IPS-20b (cell line): ENCODE results near the gene SPR.

Source experiments
- H3K27ac ChIP-seq: one replicate; pipeline ENCODE4 v1.5.1; 2013; ENCODE audit warnings: low read length
- H3K27me3 ChIP-seq: 2 replicates; pipeline ENCODE4 v1.6.1; 2013; ENCODE audit warnings: mild to moderate bottlenecking, low read length, inconsistent platforms; ENCODE audit not compliant: insufficient read depth
- H3K36me3 ChIP-seq: 2 replicates; pipeline ENCODE4 v1.6.1; 2013; ENCODE audit warnings: low read depth, mild to moderate bottlenecking, inconsistent platforms, low read length, moderate library complexity; ENCODE audit not compliant: insufficient read depth
- H3K4me1 ChIP-seq: 2 replicates; pipeline ENCODE4 v1.6.1; 2013; ENCODE audit warnings: mild to moderate bottlenecking, control low read depth, inconsistent platforms, low read length, moderate library complexity; ENCODE audit not compliant: insufficient read depth
- H3K4me3 ChIP-seq: 2 replicates; pipeline ENCODE4 v1.5.1; 2013; ENCODE audit warnings: mild to moderate bottlenecking, low read length, inconsistent platforms
- H3K9ac ChIP-seq: 2 replicates; pipeline ENCODE4 v1.6.1; 2013; ENCODE audit warnings: low read depth, mild to moderate bottlenecking, inconsistent platforms, low read length, moderate library complexity
- H3K9me3 ChIP-seq: 2 replicates; pipeline ENCODE4 v1.6.1; 2013; ENCODE audit warnings: mild to moderate bottlenecking, low read depth, low read length, inconsistent platforms; ENCODE audit not compliant: insufficient read depth

Gene SPR

GRCh38 chr2:72926811-72927465, 39.7 kb downstream of the SPR start:
- peaks cover 6% of the 10 kb centered on the region; the same call in 1 of the 2 replicates for H3K4me1 ChIP-seq
- no peak overlapping the region for H3K9ac ChIP-seq
- H3K9me3 ChIP-seq: peaks cover 6% of the 10 kb centered on the region; the same call in 1 of the 2 replicates
- no peak overlapping the region for H3K27ac ChIP-seq
- H3K27me3 ChIP-seq: peaks cover 100% of the 10 kb centered on the region
- H3K4me3 ChIP-seq: no peak overlapping the region
- H3K36me3 ChIP-seq: no peaks in the 10 kb centered on the region

GRCh38 chr2:72927619-72928550, 40.7 kb downstream of the SPR start:
- H3K4me1 ChIP-seq: peaks cover 6% of the 10 kb centered on the region; the same call in 1 of the 2 replicates
- H3K27me3 ChIP-seq: peaks cover 100% of the 10 kb centered on the region
- H3K27ac ChIP-seq: no peak overlapping the region
- no peaks in the 10 kb centered on the region for H3K36me3 ChIP-seq
- H3K9me3 ChIP-seq: 0 out of 2 replicates have a peak, but pooled peaks cover 3% of the 10 kb centered on the region
- no peak overlapping the region for H3K4me3 ChIP-seq
- H3K9ac ChIP-seq: no peak overlapping the region

GRCh38 chr2:72929010-72929409, 41.8 kb downstream of the SPR start:
- no peak overlapping the region for H3K27ac ChIP-seq
- peaks cover 6% of the 10 kb centered on the region; the same call in 1 of the 2 replicates for H3K4me1 ChIP-seq
- no peaks in the 10 kb centered on the region for H3K9me3 ChIP-seq
- no peaks in the 10 kb centered on the region for H3K36me3 ChIP-seq
- H3K9ac ChIP-seq: no peak overlapping the region
- H3K4me3 ChIP-seq: no peak overlapping the region
- peaks cover 98% of the 10 kb centered on the region for H3K27me3 ChIP-seq

- Histone ChIP-seq H3K36me3 (no peaks in the 10 kb centered on the region), H3K9me3 (no peaks in the 10 kb centered on the region), H3K4me3 (no peak overlapping the region), H3K27ac (no peak overlapping the region), H3K27me3 (peaks cover 98% of the 10 kb centered on the region), H3K9ac (no peak overlapping the region), H3K4me1 (no peaks in the 10 kb centered on the region)
These were observed 44.2 kb downstream of the SPR start for GRCh38 chr2:72931280-72931910.

GRCh38 chr2:72932045-72932740, 45.0 kb downstream of the SPR start:
- H3K9me3 ChIP-seq: no peaks in the 10 kb centered on the region
- H3K27me3 ChIP-seq: peaks cover 97% of the 10 kb centered on the region
- no peak overlapping the region for H3K9ac ChIP-seq
- H3K27ac ChIP-seq: no peak overlapping the region
- no peaks in the 10 kb centered on the region for H3K4me1 ChIP-seq
- H3K4me3 ChIP-seq: no peak overlapping the region
- H3K36me3 ChIP-seq: no peaks in the 10 kb centered on the region

GRCh38 chr2:72932805-72933204, 45.6 kb downstream of the SPR start:
- H3K9me3 ChIP-seq: no peaks in the 10 kb centered on the region
- no peaks in the 10 kb centered on the region for H3K36me3 ChIP-seq
- peaks cover 96% of the 10 kb centered on the region for H3K27me3 ChIP-seq
- H3K4me3 ChIP-seq: no peak overlapping the region
- H3K27ac ChIP-seq: no peak overlapping the region
- H3K4me1 ChIP-seq: no peaks in the 10 kb centered on the region
- H3K9ac ChIP-seq: no peak overlapping the region

GRCh38 chr2:72933207-72933606, 46.0 kb downstream of the SPR start:
- Histone ChIP-seq H3K4me1 (no peaks in the 10 kb centered on the region), H3K9ac (no peak overlapping the region), H3K9me3 (no peaks in the 10 kb centered on the region), H3K27ac (no peak overlapping the region), H3K36me3 (no peaks in the 10 kb centered on the region), H3K4me3 (no peak overlapping the region), H3K27me3 (peaks cover 96% of the 10 kb centered on the region)

GRCh38 chr2:72933646-72934151, 46.5 kb downstream of the SPR start:
- H3K4me3 ChIP-seq: no peak overlapping the region
- H3K27me3 ChIP-seq: peaks cover 92% of the 10 kb centered on the region
- no peaks in the 10 kb centered on the region for H3K4me1 ChIP-seq
- H3K36me3 ChIP-seq: no peaks in the 10 kb centered on the region
- H3K27ac ChIP-seq: no peak overlapping the region
- H3K9ac ChIP-seq: no peak overlapping the region
- H3K9me3 ChIP-seq: no peaks in the 10 kb centered on the region

- H3K27me3 ChIP-seq: peaks cover 92% of the 10 kb centered on the region
- H3K27ac ChIP-seq: no peak overlapping the region
- H3K9me3 ChIP-seq: no peaks in the 10 kb centered on the region
- no peaks in the 10 kb centered on the region for H3K4me1 ChIP-seq
- no peaks in the 10 kb centered on the region for H3K36me3 ChIP-seq
- H3K9ac ChIP-seq: no peak overlapping the region
- no peak overlapping the region for H3K4me3 ChIP-seq
These were observed 47.7 kb downstream of the SPR start for GRCh38 chr2:72934683-72935610.

- Histone ChIP-seq H3K4me3 (no peak overlapping the region), H3K27me3 (peaks cover 86% of the 10 kb centered on the region), H3K9ac (no peak overlapping the region), H3K4me1 (peaks cover 3% of the 10 kb centered on the region; the same call in 1 of the 2 replicates), H3K36me3 (no peaks in the 10 kb centered on the region), H3K9me3 (no peaks in the 10 kb centered on the region), H3K27ac (no peak overlapping the region)
These were observed 48.4 kb downstream of the SPR start for GRCh38 chr2:72935611-72935957.
